Middle frontal gyrus (tissue), 1 donor: ENCODE results near the gene PGC.

Experiments
- DNase-seq: peaks from one replicate; pipeline ENCODE4 v3.0.0-alpha.2; 2015; ENCODE audit warnings: low spot score; ENCODE audit errors: extremely low spot score

Gene PGC

DNA sequence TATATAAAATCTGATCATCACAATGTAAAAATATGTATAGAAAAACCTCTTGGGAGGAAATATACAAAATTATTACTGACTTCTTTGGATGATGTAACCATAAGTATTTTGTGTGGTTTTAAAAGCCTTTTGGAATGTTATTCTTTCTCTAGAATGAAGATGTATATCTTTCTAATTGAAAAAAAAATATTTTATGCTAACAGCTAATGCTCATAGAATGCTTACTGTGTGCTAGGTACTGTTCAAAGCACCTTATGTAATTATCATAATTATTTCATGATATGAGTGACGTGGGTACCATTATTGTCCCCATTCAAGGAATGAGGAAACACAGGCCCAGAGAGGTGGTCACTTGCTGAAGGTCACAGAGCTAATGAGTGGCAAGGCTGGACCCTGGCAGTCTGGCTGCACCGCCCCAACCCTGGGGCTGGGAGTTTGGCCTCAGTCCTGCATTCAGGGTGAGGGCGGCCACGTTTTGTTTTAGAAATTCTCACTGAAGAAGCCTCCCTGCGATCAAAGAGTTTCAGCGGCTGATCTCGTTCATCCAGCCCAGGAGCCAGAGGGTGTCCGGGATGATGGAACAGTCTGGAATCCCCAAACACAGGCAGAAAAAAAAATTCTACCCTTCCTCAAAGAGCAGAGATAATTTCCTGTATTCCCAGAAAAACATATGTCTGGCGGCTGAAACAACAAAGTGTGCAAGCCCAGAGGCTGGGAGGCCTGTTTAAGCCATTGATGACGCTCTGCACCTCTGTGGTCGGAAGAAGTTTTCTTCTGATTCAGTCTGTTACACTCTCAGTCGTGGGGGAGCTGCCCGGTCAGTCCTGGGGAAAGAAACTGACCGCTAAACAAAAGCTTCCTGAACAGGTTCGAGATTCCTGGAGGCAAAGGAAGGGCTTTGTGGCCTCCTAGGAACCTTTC lies 49.1 kb downstream of the PGC start:
- DNase-seq: no peak

DNA sequence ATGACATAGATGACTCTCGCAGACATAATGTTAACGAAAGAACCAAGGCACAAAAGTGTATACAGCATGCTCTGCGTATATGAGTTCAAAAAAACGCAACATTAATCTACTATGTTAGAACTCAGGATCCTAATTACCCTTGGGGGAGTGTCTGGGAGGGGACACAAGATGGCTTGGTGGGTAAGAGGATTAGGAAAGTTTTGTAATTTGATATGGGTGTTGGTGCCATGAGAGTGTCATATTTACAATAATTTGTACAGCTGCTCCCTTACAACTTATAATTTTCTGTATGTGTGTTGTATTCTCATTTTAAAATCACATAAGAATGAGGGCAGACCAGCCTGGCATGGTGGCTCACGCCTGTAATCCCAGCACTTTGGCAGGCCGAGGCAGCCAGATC lies 50.4 kb downstream of the PGC start:
- DNase-seq: no peak

DNA sequence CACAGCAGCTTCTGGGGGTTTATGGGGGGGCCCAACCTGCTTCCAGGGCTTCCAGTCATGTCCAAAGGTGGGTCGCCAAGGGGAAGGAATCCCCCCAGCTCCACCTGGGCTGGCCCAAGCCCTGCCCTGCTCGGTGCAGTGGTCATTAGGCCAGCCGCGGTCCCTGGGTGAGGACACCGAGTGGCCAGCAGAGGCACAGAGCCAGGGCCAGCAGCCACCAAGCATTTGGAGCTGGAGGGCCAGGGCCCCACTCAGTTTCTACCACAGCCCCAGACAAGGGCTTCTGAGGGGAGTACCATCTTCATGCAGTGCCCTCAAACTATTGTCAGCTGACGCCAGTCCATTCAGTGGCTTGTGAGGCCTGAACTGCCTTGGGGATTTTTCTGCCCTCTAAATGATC lies 51.4 kb downstream of the PGC start:
- DNase-seq: no peak

DNA sequence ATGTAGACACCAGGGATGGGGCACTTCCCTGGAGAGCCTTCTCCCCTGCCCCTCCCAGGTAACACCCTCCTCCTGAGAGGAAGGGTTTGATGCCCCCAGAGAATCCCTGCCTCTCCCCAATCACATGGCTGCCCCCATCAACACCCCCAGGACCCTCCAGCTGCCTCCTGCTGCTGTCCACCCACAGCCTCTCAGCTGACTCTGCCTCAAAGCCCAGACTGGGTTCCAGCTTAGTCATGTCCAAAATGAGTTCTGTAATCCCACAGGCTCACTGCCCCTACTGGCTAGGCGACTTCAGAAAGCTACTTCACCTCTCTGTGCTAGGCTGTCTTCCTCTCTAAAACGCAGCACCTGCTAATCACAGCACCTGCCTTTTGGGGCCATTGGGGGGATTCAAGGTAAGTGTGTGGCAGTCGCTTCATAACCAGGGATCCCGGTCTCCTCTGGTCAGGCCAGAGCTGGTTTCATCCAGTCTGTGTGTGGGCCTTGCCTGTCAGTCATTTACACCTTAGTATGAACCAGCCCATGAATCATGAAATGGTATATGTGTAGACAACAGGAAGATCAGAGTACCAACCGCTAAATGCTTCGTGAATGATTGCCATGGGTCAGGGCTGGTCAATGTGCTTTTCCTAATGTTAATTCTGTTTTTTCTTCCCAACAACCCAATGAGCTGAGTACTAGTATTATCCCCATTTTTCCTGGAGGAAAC lies 52.2 kb downstream of the PGC start:
- no peak for DNase-seq

DNA sequence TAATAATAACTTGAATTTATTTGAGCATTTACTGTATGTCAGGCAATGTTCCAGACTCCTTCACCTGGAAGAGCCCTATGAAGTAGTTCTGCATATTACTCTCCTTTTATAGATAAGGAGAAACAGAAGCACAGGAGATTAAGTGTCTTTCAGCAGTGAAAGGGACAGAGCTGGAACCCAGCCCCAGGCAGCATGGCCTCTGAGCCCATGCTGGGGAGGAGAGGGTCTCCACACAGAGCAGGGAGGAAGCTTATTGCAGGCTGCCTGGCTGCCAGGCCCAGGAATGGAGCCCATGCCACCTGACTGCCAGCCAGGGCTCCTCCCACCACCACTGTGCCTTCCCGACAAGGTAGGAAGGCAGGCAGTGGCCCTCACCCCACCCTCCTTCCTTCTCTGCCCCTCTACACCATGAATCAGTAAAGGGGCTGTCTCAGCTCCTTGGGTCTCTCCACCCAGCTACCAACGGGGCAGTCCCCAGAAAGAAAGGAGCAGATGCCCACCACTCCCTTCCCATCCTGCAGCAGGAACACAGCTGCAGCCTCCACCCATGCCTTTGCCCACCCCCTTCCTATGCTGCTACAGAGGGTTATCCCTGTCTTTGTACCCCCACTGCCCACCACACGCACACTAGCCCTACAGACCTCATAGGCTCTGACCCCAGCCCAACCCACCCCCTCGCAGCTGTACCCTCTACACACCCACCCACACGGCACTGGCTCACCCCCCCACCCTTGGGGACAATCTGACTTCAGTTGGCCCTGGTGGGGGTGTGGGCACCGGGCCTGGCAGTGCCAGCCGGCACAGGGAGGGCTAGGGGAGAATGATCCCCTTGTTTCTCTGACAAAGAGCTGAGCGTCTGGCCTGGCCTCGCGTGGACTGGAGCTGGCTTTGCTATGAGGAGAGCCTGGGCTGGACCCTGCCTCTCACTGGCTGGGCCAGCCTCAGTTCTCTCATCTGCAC lies 53.6 kb downstream of the PGC start:
- DNase-seq: peak; percentile 81

DNA sequence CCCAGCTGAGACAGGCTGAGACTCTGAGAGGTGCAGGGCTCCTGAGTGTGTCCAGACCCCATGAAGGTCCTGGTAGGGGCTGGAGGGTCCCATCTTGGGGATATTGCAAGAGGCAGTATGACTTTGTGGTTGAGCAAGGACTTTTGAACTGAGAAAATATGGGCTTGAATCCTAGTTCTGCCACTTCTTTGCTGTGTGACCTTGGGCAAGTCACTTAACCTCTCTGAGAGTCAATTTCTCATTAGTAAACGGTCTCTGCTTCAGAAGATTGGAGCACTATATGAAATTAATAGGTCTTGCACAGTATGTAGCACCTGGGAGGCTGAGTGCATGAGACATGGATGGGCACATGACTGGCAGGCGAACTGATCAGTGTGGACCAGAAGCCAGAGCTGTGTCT lies 54.5 kb downstream of the PGC start:
- DNase-seq: no peak

DNA sequence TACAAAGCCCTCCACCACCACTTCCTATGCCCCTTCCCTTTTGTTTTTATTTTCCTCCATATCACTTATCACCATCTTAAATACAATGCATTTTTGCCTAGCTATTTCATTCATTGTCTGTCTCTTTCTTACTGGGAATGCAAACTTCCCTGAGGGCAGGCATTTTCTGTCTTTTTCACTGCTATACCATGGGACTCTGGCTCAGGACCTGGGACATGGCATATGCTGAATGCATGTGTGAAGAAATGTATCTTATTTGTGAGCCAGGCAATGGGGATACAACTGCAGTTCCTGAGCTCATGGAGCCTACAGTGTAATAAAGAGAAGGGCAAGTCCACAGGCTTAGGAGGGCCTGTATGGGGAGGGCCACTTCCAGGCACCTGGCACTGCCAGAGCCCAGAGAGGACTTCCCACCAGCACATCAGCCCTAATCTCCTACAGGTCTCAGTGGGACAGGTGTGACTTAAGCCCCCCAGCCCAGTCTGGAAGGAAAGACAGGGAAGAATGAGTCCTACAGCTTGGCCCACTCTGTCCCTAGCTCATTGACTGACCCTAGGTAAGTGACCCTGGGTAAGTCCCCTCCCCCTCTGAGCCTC lies 55.0 kb downstream of the PGC start:
- DNase-seq: no peak

DNA sequence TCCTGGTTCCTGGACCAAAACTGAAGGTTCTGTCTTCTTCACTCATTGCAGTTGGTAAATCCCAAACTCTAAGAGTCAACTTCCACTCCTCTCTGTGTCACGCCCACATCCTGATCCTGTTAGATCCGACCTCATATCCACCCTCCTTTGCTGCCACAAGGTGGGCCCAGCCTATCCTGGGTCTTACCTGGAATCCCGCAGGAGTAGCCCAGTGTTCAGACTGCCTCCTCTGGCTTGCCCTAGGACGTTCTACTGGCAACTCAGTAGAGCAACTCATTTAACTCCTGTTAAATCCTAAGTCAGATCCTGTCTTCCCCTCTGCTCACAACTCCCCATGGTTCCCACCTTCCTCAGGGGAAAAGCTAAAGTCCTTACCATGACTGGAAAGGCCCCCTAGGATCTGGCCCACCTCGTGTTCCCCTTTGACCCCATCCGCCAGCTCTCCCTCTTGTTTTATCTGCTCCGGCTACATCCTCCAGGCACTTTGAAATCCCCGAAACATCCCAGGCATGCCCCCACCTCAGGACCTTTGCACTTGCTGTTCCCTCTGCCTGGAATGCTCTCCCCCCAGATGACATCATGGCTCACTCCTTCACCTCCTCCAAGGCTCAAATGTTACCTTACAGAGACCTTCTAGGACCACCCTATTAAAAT lies 55.6 kb downstream of the PGC start:
- no peak for DNase-seq

DNA sequence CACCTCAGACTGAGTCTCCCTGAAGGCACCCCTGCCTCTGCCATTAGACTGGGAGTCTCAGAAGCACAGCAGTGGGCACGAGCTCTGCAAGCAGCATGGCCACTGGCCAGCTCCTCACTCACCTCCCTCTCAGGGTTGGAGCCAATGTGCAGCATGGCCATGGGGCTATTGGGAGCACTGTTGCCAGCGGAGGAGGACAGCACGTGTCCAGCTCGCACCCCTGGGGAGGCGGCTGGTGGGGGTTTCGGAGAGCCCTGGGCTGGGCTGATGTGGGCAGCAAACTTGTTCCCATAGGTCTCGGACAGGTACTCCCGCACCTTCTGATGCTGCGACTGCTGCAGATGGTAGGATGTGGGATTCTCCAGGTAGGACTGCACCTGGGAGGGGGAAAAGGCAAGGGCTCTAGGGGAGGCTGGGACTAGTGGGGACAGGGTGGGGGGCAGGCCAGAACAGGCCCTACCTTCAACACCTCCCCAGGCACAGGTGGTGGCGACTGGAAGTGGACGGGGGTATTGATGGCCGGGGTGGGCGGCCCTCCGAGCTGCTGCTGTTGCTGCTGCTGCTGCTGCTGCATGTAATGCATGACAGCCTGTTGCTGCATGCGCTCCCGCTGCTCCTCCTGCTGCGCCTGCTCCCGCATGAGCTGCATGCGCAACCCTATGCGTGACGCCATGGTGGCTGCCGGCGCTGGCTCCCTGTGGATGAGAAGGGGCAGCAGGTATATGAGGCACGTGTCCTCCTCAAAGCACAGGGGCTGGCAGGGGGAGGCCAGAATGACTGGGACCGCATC lies 56.5 kb downstream of the PGC start:
- no peak for DNase-seq

DNA sequence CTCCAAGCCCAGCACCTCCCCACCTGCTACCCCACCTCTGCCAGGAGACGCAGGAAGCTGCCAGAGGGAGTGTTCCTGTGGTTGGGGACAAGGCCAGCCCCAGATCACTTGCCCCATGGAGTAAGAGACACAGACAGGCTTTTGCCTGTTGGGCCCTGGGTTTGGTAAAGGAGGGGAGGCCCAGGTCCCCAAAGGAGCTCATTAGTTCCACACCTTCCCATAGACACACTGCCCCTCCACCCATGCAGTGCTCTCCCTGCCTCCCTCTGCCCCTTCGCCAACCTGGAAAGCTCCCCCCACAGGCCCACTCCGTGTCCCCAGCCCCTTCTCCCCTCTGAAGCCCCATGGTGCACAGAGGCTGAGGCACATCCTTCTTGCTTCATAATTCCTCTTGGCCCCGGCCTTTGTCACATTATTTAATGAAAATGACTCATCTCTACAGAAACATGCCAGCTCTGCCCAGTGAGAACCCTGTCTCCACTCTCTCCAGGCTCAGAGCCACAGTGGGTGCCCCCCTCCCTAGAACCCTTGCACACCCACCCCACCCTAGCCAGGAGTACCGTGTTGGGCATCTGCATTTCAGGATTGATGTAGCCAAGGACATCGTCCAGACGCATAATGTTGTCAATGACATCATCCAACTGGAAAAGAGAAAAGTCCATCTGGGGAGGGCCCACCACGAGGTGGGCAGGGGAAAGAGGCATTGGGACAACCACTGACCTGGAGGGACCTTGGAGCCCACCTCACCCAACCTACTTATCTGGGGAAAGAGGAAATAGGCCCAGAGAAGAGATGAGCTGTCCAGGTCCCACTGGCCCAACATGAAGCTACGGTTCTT lies 57.8 kb downstream of the PGC start:
- DNase-seq: no peak

DNA sequence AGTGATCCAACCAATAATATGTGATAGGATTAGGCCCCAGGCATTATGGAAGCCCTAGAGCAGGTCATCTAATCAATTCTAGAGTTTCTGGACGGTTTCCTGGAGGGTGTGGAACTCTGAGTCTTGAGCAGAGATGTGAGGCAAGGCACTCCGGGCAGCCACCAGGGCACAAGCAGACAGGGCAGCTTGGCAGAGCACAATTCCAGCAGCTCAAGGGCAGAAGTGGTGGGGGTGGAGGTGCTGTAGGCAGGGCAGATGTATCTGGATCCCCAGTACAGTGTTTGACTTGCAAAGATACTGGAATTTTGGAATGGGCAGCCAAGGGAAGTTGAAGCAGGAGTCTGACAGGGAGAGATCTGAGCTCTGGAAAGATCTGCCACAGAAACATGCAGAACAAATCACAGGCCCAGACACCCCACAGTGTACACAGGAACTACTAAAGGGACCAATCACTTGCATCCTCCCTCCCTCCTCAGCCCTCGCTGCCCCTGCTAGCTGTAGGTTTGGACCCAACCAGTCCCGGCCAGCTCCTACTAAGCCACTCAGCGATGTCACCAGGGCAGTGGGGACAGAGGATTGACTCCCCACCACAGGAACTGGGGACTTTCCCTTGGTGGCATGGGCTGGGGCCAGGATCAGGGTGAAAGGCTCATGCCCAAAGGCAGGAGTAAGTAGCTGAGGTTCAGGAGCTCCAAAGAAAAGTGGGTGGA lies 58.8 kb downstream of the PGC start:
- DNase-seq: no peak

DNA sequence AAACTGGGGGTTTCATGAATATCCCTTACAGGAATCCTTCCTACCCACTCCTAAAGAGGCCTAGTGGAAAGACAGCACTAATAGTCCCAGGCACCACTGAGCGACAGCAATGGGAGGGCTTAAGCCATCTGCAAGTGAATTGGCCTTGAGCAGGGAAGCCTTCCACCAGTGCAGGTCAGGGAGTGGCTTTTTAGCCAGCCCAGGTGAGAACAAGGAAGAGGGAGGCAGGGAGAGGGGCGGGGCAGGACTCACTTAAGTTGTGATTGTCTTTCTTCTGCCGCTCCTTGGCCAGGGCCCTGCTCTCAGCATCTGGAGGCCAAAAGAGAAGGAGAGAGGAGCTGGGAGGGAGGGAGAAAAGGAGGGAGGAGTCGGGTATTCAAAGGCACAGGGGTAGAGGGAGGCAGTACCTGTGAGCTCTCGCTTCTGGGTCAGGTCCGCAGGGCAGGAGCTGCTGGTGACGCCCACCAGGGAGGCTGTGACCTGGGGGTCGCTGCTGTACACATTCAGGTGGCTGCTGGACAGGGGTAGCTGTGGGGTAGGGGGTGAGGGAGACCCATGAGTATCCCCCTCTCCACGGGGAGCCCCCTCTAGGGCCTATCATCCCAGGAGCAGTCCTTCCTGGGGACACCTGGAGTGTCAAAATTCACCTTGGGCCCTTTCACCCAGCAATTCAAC lies 59.6 kb downstream of the PGC start:
- no peak for DNase-seq
